Caco-2 (cell line): Measurements from ENCODE around the gene CDKN2AIP. TPM values are rescaled to one million over a fixed set of nuclear protein-coding genes. Genes with fewer than 3 reads are reported as not detected.
A peak's percentile ranks its signal among the peaks of the same experiment; 100 is the strongest.

ENCODE experiments used
- BruUV-seq: library from RNA; stranded (reverse); fragments of 400-500 nt; replicated peaks from 2 replicates; lab custom pipeline; 2021; lab: Mats Ljungman, UMichigan
- CTCF ChIA-PET: fragments of 300-600 bp; sonication (Branson Sonifier 250); formaldehyde crosslinking; loops from one replicate; lab custom pipeline; 2022; ENCODE audit warnings: antibody characterized with exemption; lab: Charles Lee
- POLR2A ChIA-PET: fragments of 300-600 bp; sonication (Branson Sonifier 250); formaldehyde crosslinking; loops from one replicate; lab custom pipeline; 2022; ENCODE audit warnings: antibody characterized with exemption; lab: Charles Lee
- DNase-seq, 2 experiments: peaks; one replicate each; pipeline versions ENCODE4 v3.0.0 to v3.0.0-alpha.2; 2020 to 2022
- H3K27me3 ChIP-seq: replicated peaks from 2 replicates; pipeline ENCODE4 v1.6.0; 2011; ENCODE audit warnings: low read length; ENCODE audit not compliant: control insufficient read depth, insufficient read depth
- H3K36me3 ChIP-seq: 2 replicates; pipeline ENCODE4 v1.5.1; 2011; ENCODE audit warnings: low read length; ENCODE audit not compliant: control insufficient read depth, insufficient read depth
- H3K4me1 ChIP-seq: fragments of 250-450 bp; sonication (Bioruptor Pico); 2 replicates; pipeline ENCODE4 v1.5.1; 2020; ENCODE audit warnings: mild to moderate bottlenecking
- H3K4me3 ChIP-seq: 2 replicates; pipeline ENCODE4 v1.5.1; 2011; ENCODE audit warnings: low read depth, mild to moderate bottlenecking, control low read depth, low read length
- H3K9me3 ChIP-seq: fragments of 250-450 bp; sonication (Bioruptor Pico); 2 replicates; pipeline ENCODE4 v1.5.1; 2020; ENCODE audit warnings: mild to moderate bottlenecking, moderate library complexity
- H3K27ac Mint-ChIP-seq: one replicate; pipeline ENCODE4 v1.8.0; 2022; ENCODE audit warnings: mixed read lengths; ENCODE audit not compliant: unreplicated experiment
- H3K27me3 Mint-ChIP-seq: one replicate; pipeline ENCODE4 v1.8.0; 2022; ENCODE audit warnings: mixed read lengths; ENCODE audit not compliant: insufficient read depth, unreplicated experiment
- H3K36me3 Mint-ChIP-seq: one replicate; pipeline ENCODE4 v1.8.0; 2022; ENCODE audit warnings: mild to moderate bottlenecking, mixed read lengths; ENCODE audit not compliant: insufficient read depth, unreplicated experiment
- H3K4me1 Mint-ChIP-seq: one replicate; pipeline ENCODE4 v1.8.0; 2022; ENCODE audit warnings: low read depth, mixed read lengths; ENCODE audit not compliant: unreplicated experiment
- H3K4me3 Mint-ChIP-seq: one replicate; pipeline ENCODE4 v1.8.0; 2022; ENCODE audit warnings: mild to moderate bottlenecking, moderate library complexity, mixed read lengths; ENCODE audit not compliant: unreplicated experiment
- H3K9me3 Mint-ChIP-seq: one replicate; pipeline ENCODE4 v1.8.0; 2022; ENCODE audit warnings: mixed read lengths; ENCODE audit not compliant: unreplicated experiment
- CTCF ChIP-seq, 2 experiments: fragments of 200-600 bp in 1 of 2; IDR thresholded peaks; 1 replicate in 1 of 2; 2 replicates in 1 of 2; pipeline versions ENCODE4 v1.5.1 to v1.8.0; 2011 to 2022; ENCODE audit warnings: antibody characterized with exemption in 1 of 2, control low read depth in 1 of 2, inconsistent platforms in 1 of 2, low read depth in 1 of 2, low read length in 1 of 2, mild to moderate bottlenecking in 1 of 2, moderate library complexity in 1 of 2; ENCODE audit not compliant: insufficient read depth in 1 of 2, severe bottlenecking in 1 of 2, unreplicated experiment in 1 of 2
- intact Hi-C: fragments of 100-400 bp; cut with micrococcal nuclease; formaldehyde crosslinking; loops from one replicate; pipeline ENCODE4 v1.10.0; 2022; ENCODE audit not compliant: unreplicated experiment
- total RNA-seq: library from RNA; stranded (reverse); gene quantifications from 2 replicates; pipeline ENCODE4 v1.2.3, GENCODE V29; 2022

CDKN2AIP gene
- total RNA-seq, 1 experiment from 2014 or later, result 17.5 TPM

GRCh38 chr4:183483997-183484396 is 39.6 kb downstream of the CDKN2AIP start:
- ChIA-PET POLR2A (no interaction called here), CTCF (no interaction called here)
- no peak overlapping the region for H3K4me3 ChIP-seq
- no peak for DNase-seq
- H3K36me3 ChIP-seq, result no peaks in the 10 kb centered on the region
- H3K4me1 ChIP-seq, result no peaks in the 10 kb centered on the region
- H3K9me3 Mint-ChIP-seq, result no peaks in the 10 kb centered on the region
- no peaks in the 10 kb centered on the region for H3K27me3 Mint-ChIP-seq
- no TSS peak for BruUV-seq
- no peak overlapping the region for H3K4me3 Mint-ChIP-seq
- intact Hi-C loops, result no loop called here
- no peaks in the 10 kb centered on the region for H3K9me3 ChIP-seq
- H3K4me1 Mint-ChIP-seq, result no peaks in the 10 kb centered on the region
- H3K36me3 Mint-ChIP-seq, result no peaks in the 10 kb centered on the region
- no peaks in the 10 kb centered on the region for H3K27me3 ChIP-seq
- no peak for TF ChIP-seq CTCF (IDR thresholded peaks at IDR 0.05; ENCODE audit: insufficient read depth in 1 of 2, low read depth in 1 of 2, low read length in 1 of 2, severe bottlenecking in 1 of 2, unreplicated experiment in 1 of 2)
- no peak overlapping the region for H3K27ac Mint-ChIP-seq

- Mint-ChIP-seq H3K4me3 (no peak overlapping the region), H3K27me3 (no peaks in the 10 kb centered on the region), H3K9me3 (no peaks in the 10 kb centered on the region), H3K4me1 (no peaks in the 10 kb centered on the region), H3K27ac (no peak overlapping the region), H3K36me3 (no peaks in the 10 kb centered on the region)
- ChIA-PET CTCF (no interaction called here), POLR2A (no interaction called here)
- intact Hi-C loops, result no loop called here
- TF ChIP-seq CTCF (IDR thresholded peaks at IDR 0.05; ENCODE audit: insufficient read depth in 1 of 2, low read depth in 1 of 2, low read length in 1 of 2, severe bottlenecking in 1 of 2, unreplicated experiment in 1 of 2), result no peak
- H3K36me3 ChIP-seq, result no peaks in the 10 kb centered on the region
- no peak for DNase-seq
- no peaks in the 10 kb centered on the region for H3K27me3 ChIP-seq
- no peaks in the 10 kb centered on the region for H3K9me3 ChIP-seq
- H3K4me1 ChIP-seq, result no peaks in the 10 kb centered on the region
- no TSS peak for BruUV-seq
- H3K4me3 ChIP-seq, result no peak overlapping the region
Measured at GRCh38 chr4:183485411-183486160, 41.1 kb downstream of the CDKN2AIP start.

- intact Hi-C loops, result no loop called here
- H3K27ac Mint-ChIP-seq, result no peak overlapping the region
- H3K4me3 Mint-ChIP-seq, result no peak overlapping the region
- CTCF ChIA-PET, result no interaction called here
- no peaks in the 10 kb centered on the region for H3K4me1 ChIP-seq
- no TSS peak for BruUV-seq
- no peaks in the 10 kb centered on the region for H3K9me3 Mint-ChIP-seq
- H3K36me3 Mint-ChIP-seq, result peaks cover 4% of the 10 kb centered on the region
- peak in 1 of 2 experiments; percentile 9 for DNase-seq
- no peaks in the 10 kb centered on the region for H3K27me3 Mint-ChIP-seq
- H3K36me3 ChIP-seq, result no peaks in the 10 kb centered on the region
- no peak overlapping the region for H3K4me3 ChIP-seq
- no peaks in the 10 kb centered on the region for H3K27me3 ChIP-seq
- H3K9me3 ChIP-seq, result 0 out of 2 replicates have a peak, but pooled peaks cover 5% of the 10 kb centered on the region
- TF ChIP-seq CTCF (IDR thresholded peaks at IDR 0.05; ENCODE audit: insufficient read depth in 1 of 2, low read depth in 1 of 2, low read length in 1 of 2, severe bottlenecking in 1 of 2, unreplicated experiment in 1 of 2), result no peak
- POLR2A ChIA-PET, result interaction anchor here (0.6 kb wide), 1 partner anchor 167 kb away, joined by 3 read pairs; no protein-coding TSS in a partner anchor
- no peaks in the 10 kb centered on the region for H3K4me1 Mint-ChIP-seq
Measured at GRCh38 chr4:183492791-183493222, 48.4 kb downstream of the CDKN2AIP start.
